Measurements from ENCODE around the gene CHKA. TPM values are rescaled to one million over a fixed set of nuclear protein-coding genes. Genes with fewer than 3 reads are reported as not detected.

Gene CHKA
- total and polyA plus RNA-seq, 8 donors = 36.8 to 106 (median 82.8) TPM

- Histone ChIP-seq H3K4me1 (peaks cover 3 to 44% of the 10 kb centered on the region in 2 donors), H3K27ac (peak overlapping the region in 1 of 2 donors; percentile 25), H3K36me3 (no peaks in the 10 kb centered on the region), H3K4me3 (no peak overlapping the region), H3K27me3 (no peaks in the 10 kb centered on the region), H3K9me3 (no peaks in the 10 kb centered on the region)
- DNase-seq = peak in 1 of 4 donors; percentile 49
- ATAC-seq = no peak
- intact Hi-C loops (cut with DNase I) = no loop called here
- TF ChIP-seq CTCF (IDR thresholded peaks at IDR 0.05) = no peak
These were observed 20.2 kb upstream of the CHKA start for GRCh38 chr11:68141246-68142027.

GRCh38 chr11:68140496-68141245, 19.5 kb upstream of the CHKA start:
- ATAC-seq (no peak), DNase-seq (peak in 1 of 4 donors; percentile 40)
- no peaks in the 10 kb centered on the region for H3K9me3 ChIP-seq
- TF ChIP-seq CTCF (IDR thresholded peaks at IDR 0.05) = no peak
- H3K4me3 ChIP-seq = no peak overlapping the region
- no peak overlapping the region for H3K27ac ChIP-seq
- peaks cover 0 to 36% of the 10 kb centered on the region in 2 donors for H3K4me1 ChIP-seq
- H3K27me3 ChIP-seq = no peaks in the 10 kb centered on the region
- no peaks in the 10 kb centered on the region for H3K36me3 ChIP-seq
- intact Hi-C loops (cut with DNase I) = no loop called here

DNA sequence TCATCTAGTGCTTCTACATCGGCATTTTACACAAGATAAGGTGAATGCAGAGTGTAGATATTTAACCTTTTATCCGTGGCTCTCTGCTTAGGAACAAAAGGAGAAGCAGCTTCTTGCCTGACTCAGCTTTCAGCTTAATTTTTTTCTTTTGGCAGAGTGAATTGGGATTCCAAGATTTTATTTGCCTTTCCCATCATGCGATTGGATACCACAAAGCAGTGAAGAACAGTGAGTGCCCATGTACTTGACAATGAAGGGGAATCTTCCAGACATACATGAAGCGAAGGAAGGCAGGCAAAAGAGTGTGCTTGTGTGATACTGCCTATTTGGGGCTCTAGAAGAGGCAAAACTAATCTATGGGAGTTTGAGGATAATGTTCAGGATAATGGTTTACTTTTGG, 17.0 kb upstream of the CHKA start:
- Histone ChIP-seq H3K27me3 (no peaks in the 10 kb centered on the region), H3K36me3 (no peaks in the 10 kb centered on the region), H3K27ac (peak overlapping the region in 1 of 2 donors; percentile 10), H3K9me3 (peaks cover 0 to 3% of the 10 kb centered on the region in 2 donors), H3K4me1 (peaks cover 0 to 29% of the 10 kb centered on the region in 2 donors), H3K4me3 (no peak overlapping the region)
- intact Hi-C loops (cut with DNase I) = no loop called here
- ATAC-seq (peak; percentile 7), DNase-seq (no peak)
- TF ChIP-seq CTCF (IDR thresholded peaks at IDR 0.05) = no peak

GRCh38 chr11:68137833-68138232, 16.6 kb upstream of the CHKA start:
- DNase-seq (no peak), ATAC-seq (peak; percentile 74)
- Histone ChIP-seq H3K4me3 (no peak overlapping the region), H3K27me3 (no peaks in the 10 kb centered on the region), H3K36me3 (no peaks in the 10 kb centered on the region), H3K9me3 (peaks cover 0 to 3% of the 10 kb centered on the region in 2 donors), H3K4me1 (peaks cover 0 to 29% of the 10 kb centered on the region in 2 donors), H3K27ac (peak overlapping the region in 1 of 2 donors; percentile 10)
- no peak for TF ChIP-seq CTCF (IDR thresholded peaks at IDR 0.05)
- intact Hi-C loops (cut with DNase I) = no loop called here

GRCh38 chr11:68136866-68137265, 15.7 kb upstream of the CHKA start:
- Histone ChIP-seq H3K27ac (no peak overlapping the region), H3K9me3 (peaks cover 0 to 9% of the 10 kb centered on the region in 2 donors), H3K4me3 (no peak overlapping the region), H3K4me1 (peaks cover 0 to 22% of the 10 kb centered on the region in 2 donors), H3K36me3 (no peaks in the 10 kb centered on the region), H3K27me3 (no peaks in the 10 kb centered on the region)
- DNase-seq = no peak
- TF ChIP-seq CTCF (IDR thresholded peaks at IDR 0.05) = no peak
- ATAC-seq = no peak
- intact Hi-C loops (cut with DNase I) = no loop called here
